Right atrium auricular region (tissue), 2 donors: ENCODE data around the gene EPAS1. TPM values are rescaled to one million over a fixed set of nuclear protein-coding genes. Genes with fewer than 3 reads are reported as not detected.

Source experiments
- DNase-seq: peaks from one replicate; pipeline ENCODE4 v3.0.0-alpha.2; 2019; ENCODE audit warnings: low spot score
- H3K27ac ChIP-seq, 2 donors: fragments of 200-600 bp; sonication (generic); 1 replicate in 1 of 2; 2 replicates in 1 of 2; pipeline ENCODE4 v1.5.1; 2016 to 2019
- H3K27me3 ChIP-seq, 2 donors: fragments of 200-600 bp; sonication (generic); one replicate each; pipeline versions ENCODE4 v1.5.1 to v1.6.0; 2017 to 2019
- H3K36me3 ChIP-seq: fragments of 200-600 bp; sonication (generic); one replicate; pipeline ENCODE4 v1.5.1; 2016
- H3K4me1 ChIP-seq, 2 donors: fragments of 200-600 bp; sonication (generic); one replicate each; pipeline versions ENCODE4 v1.5.1 to v1.6.0; 2017 to 2019
- H3K4me3 ChIP-seq, 2 donors: fragments of 200-600 bp; sonication (generic); 1 replicate in 1 of 2; 2 replicates in 1 of 2; pipeline ENCODE4 v1.5.1; 2017 to 2019; ENCODE audit warnings: mild to moderate bottlenecking in 1 of 2, moderate library complexity in 1 of 2
- H3K9me3 ChIP-seq, 2 donors: fragments of 200-600 bp; sonication (generic); one replicate each; pipeline ENCODE4 v1.5.1; 2019
- total RNA-seq, 2 donors: library from RNA; depleted of rRNA; stranded (reverse); fragments of >200 nt; gene quantifications; one replicate each; pipeline ENCODE4 v1.1.0, GENCODE V29; 2016
- TF ChIP-seq, protein P1 (sequence below), 2 donors: fragments of 200-600 bp; sonication (generic); IDR thresholded peaks; one replicate each; pipeline ENCODE4 v1.5.1; 2019; ENCODE audit warnings: antibody characterized with exemption in 2 of 2

EPAS1 gene
- total RNA-seq, 2 donors from 2014 or later, result 257 to 311 TPM

DNA sequence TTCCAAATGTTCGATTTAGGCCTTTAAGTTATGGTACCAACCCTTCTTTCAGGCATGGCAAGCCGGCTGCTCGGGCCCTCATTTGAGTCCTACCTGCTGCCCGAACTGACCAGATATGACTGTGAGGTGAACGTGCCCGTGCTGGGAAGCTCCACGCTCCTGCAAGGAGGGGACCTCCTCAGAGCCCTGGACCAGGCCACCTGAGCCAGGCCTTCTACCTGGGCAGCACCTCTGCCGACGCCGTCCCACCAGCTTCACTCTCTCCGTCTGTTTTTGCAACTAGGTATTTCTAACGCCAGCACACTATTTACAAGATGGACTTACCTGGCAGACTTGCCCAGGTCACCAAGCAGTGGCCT, 87.2 kb downstream of the EPAS1 start:
- H3K4me3 ChIP-seq, result no peak overlapping the region
- no peak overlapping the region for H3K27ac ChIP-seq
- TF ChIP-seq, protein P1, sequence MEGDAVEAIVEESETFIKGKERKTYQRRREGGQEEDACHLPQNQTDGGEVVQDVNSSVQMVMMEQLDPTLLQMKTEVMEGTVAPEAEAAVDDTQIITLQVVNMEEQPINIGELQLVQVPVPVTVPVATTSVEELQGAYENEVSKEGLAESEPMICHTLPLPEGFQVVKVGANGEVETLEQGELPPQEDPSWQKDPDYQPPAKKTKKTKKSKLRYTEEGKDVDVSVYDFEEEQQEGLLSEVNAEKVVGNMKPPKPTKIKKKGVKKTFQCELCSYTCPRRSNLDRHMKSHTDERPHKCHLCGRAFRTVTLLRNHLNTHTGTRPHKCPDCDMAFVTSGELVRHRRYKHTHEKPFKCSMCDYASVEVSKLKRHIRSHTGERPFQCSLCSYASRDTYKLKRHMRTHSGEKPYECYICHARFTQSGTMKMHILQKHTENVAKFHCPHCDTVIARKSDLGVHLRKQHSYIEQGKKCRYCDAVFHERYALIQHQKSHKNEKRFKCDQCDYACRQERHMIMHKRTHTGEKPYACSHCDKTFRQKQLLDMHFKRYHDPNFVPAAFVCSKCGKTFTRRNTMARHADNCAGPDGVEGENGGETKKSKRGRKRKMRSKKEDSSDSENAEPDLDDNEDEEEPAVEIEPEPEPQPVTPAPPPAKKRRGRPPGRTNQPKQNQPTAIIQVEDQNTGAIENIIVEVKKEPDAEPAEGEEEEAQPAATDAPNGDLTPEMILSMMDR (IDR thresholded peaks at IDR 0.05), result no peak
- no peaks in the 10 kb centered on the region for H3K9me3 ChIP-seq
- DNase-seq, result no peak
- H3K27me3 ChIP-seq, result no peaks in the 10 kb centered on the region
- peaks cover 0 to 21% of the 10 kb centered on the region in 2 donors for H3K4me1 ChIP-seq
- H3K36me3 ChIP-seq, result peaks cover 88% of the 10 kb centered on the region

DNA sequence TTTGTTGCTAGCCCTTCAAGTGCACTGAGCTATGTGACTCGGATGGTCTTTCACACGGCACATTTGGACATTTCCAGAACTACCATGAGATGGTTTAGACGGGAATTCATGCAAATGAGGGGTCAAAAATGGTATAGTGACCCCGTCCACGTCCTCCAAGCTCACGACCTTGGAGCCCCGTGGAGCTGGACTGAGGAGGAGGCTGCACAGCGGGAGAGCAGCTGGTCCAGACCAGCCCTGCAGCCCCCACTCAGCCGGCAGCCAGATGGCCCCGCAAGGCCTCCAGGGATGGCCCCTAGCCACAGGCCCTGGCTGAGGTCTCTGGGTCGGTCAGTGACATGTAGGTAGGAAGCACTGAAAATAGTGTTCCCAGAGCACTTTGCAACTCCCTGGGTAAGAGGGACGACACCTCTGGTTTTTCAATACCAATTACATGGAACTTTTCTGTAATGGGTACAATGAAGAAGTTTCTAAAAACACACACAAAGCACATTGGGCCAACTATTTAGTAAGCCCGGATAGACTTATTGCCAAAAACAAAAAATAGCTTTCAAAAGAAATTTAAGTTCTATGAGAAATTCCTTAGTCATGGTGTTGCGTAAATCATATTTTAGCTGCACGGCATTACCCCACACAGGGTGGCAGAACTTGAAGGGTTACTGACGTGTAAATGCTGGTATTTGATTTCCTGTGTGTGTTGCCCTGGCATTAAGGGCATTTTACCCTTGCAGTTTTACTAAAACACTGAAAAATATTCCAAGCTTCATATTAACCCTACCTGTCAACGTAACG, 88.8 kb downstream of the EPAS1 start:
- Histone ChIP-seq H3K36me3 (peaks cover 73% of the 10 kb centered on the region), H3K9me3 (no peaks in the 10 kb centered on the region), H3K27ac (peak overlapping the region; percentile 22 to 50), H3K4me3 (no peak overlapping the region), H3K27me3 (no peaks in the 10 kb centered on the region), H3K4me1 (peaks cover 0 to 22% of the 10 kb centered on the region in 2 donors)
- TF ChIP-seq, protein P1 (IDR thresholded peaks at IDR 0.05), result no peak
- DNase-seq, result no peak

DNA sequence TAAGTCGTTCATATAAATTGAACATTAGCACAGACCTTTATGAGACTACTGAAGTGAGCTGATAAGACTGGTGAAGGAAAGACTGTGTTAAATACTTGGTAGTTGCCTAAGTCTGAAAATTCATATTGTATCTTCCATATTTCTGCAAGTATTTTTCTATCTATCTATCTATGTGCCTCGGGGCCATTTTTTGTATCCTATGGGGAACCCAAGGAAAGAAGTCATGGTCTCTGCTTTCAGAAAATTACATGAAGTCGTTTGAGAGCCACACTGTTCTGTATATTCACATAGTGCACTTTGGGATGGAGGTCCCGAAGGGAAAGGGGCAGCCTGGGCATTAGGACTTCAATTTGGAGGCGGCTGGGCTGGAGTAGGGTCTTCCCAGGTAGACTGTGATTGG, 89.6 kb downstream of the EPAS1 start:
- no peak overlapping the region for H3K4me3 ChIP-seq
- DNase-seq, result no peak
- H3K27me3 ChIP-seq, result no peaks in the 10 kb centered on the region
- no peak overlapping the region for H3K27ac ChIP-seq
- H3K4me1 ChIP-seq, result peaks cover 0 to 22% of the 10 kb centered on the region in 2 donors
- H3K9me3 ChIP-seq, result no peaks in the 10 kb centered on the region
- TF ChIP-seq, protein P1 (IDR thresholded peaks at IDR 0.05), result no peak
- peaks cover 65% of the 10 kb centered on the region for H3K36me3 ChIP-seq

DNA sequence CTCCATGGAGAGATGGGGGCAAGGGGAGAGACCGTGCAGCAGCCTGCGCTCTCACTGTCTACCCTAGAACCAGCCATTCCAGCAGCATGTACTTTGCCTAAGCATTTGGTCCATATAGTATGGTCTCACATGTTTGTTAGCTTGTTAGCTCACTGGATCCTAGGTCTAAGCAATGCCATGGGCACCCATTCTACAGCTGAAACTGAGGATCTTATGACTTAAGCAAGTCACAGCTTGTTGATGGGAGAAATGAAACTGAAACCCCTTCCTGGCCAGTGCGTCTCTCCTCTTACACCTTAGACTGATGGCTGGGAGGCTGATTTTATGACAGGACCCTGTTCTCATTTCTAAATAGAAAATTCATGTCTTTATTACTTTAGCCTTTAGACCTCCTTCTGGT, 90.1 kb downstream of the EPAS1 start:
- no peak for DNase-seq
- H3K27ac ChIP-seq, result no peak overlapping the region
- TF ChIP-seq, protein P1 (IDR thresholded peaks at IDR 0.05), result no peak
- no peak overlapping the region for H3K4me3 ChIP-seq
- no peaks in the 10 kb centered on the region for H3K9me3 ChIP-seq
- H3K27me3 ChIP-seq, result no peaks in the 10 kb centered on the region
- peaks cover 0 to 22% of the 10 kb centered on the region in 2 donors for H3K4me1 ChIP-seq
- peaks cover 60% of the 10 kb centered on the region for H3K36me3 ChIP-seq

DNA sequence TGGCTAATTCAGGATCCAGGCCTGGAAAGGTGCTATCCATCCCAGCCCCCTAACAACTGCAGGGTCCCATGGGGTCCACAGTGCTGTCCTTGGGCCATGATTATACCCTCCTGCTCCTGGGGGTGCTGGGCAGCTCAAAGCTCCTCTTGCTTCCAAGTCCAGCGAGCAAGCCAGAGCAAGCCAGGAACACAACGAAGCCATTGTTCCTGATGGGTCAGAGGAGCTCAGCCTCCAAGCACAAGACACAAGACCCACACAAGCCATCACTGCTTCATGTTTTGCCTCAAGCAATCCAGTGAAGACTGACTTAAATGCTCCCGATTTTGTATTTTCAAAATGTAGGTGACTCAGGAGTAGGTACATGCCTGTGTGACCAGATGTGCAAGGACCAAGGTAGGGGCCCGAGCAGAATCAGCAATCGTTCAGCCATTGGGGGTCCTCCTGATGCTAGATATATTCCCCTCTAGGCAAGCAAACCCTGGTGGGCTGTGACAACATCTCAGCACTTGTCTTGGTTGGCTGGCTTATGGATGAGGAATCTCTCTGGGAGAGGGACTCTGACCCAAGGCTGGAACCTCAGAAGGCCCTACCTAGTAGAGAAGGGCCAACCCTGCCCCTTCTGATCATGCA, 90.8 kb downstream of the EPAS1 start:
- Histone ChIP-seq H3K4me1 (peaks cover 0 to 22% of the 10 kb centered on the region in 2 donors), H3K36me3 (peaks cover 53% of the 10 kb centered on the region)

More for the DNA sequence above, 90.8 kb downstream of the EPAS1 start:
- TF ChIP-seq, protein P1 (IDR thresholded peaks at IDR 0.05), result no peak
- H3K9me3 ChIP-seq, result no peaks in the 10 kb centered on the region
- no peak for DNase-seq
- peak overlapping the region in 1 of 2 donors; percentile 22 for H3K27ac ChIP-seq
- H3K27me3 ChIP-seq, result no peaks in the 10 kb centered on the region
- H3K4me3 ChIP-seq, result no peak overlapping the region
